Testis (tissue), 3 donors: Measurements from ENCODE around the gene RSPH3. TPM values are rescaled to one million over a fixed set of nuclear protein-coding genes. Genes with fewer than 3 reads are reported as not detected.
"Not testable (repeated sequence)": the region's sequence is repeated elsewhere in the genome, so short reads cannot be mapped to it uniquely, and the experiment has no call there.

Experiments used
- DNase-seq: peaks from one replicate; pipeline ENCODE4 v3.0.0-alpha.2; 2019
- H3K27ac ChIP-seq, 2 donors: fragments of 200-600 bp; sonication (generic); one replicate each; pipeline ENCODE4 v1.5.1; 2019
- H3K27me3 ChIP-seq: fragments of 200-600 bp; sonication (generic); one replicate; pipeline ENCODE4 v1.5.1; 2019
- H3K36me3 ChIP-seq: fragments of 200-600 bp; sonication (generic); one replicate; pipeline ENCODE4 v1.5.1; 2017; ENCODE audit warnings: low read depth; ENCODE audit errors: missing control alignments
- H3K4me1 ChIP-seq: fragments of 200-600 bp; sonication (generic); one replicate; pipeline ENCODE4 v1.5.1; 2019
- H3K4me3 ChIP-seq, 2 donors: fragments of 200-600 bp; sonication (generic); one replicate each; pipeline ENCODE4 v1.5.1; 2017 to 2019
- H3K9me3 ChIP-seq: fragments of 200-600 bp; sonication (generic); one replicate; pipeline ENCODE4 v1.5.1; 2017
- POLR2A ChIP-seq: fragments of 450-650 bp; IDR thresholded peaks from one replicate; pipeline ENCODE4 v1.6.1; 2017; ENCODE audit warnings: antibody characterized with exemption, mild to moderate bottlenecking, moderate library complexity
- WGBS, 2 donors: methylation state at CpG; one replicate each; pipeline ENCODE4 v1.1.5; 2018; 5-methylcytosine and 5-hydroxymethylcytosine counted together
- intact Hi-C: fragments of 100-400 bp; cut with DNase I; formaldehyde crosslinking; loops from one replicate; pipeline ENCODE4 v1.15.1; 2023; ENCODE audit warnings: low total_unique reads
- polyA plus RNA-seq: library from polyadenylated mRNA; stranded (reverse); fragments of 350-450 nt; fragmentation: Illumina TruSeq; extraction: RNeasy Lipid Tissue Mini Kit (QIAGEN cat#74804); gene quantifications from one replicate; pipeline ENCODE4 v1.2.3, GENCODE V29; 2014; ENCODE audit warnings: low read depth, low replicate concordance; ENCODE audit not compliant: insufficient read depth
- total RNA-seq, 2 donors: library from RNA; depleted of rRNA; stranded (reverse); fragments of >200 nt; gene quantifications; one replicate each; pipeline ENCODE4 v1.2.3, GENCODE V29; 2016
- TF ChIP-seq, protein P1 (sequence below), 3 experiments: fragments of 450-650 bp in 2 of 3; fragments of 200-600 bp in 1 of 3; sonication (generic) in 1 of 3; IDR thresholded peaks; one replicate each; pipeline ENCODE4 v1.5.1; 2016 to 2019; ENCODE audit warnings: antibody characterized with exemption in 3 of 3, mild to moderate bottlenecking in 2 of 3, moderate library complexity in 1 of 3

Gene RSPH3
- total and polyA plus RNA-seq, 3 donors from 2014 or later, result 15.7 to 41.9 (median 23.6) TPM

DNA sequence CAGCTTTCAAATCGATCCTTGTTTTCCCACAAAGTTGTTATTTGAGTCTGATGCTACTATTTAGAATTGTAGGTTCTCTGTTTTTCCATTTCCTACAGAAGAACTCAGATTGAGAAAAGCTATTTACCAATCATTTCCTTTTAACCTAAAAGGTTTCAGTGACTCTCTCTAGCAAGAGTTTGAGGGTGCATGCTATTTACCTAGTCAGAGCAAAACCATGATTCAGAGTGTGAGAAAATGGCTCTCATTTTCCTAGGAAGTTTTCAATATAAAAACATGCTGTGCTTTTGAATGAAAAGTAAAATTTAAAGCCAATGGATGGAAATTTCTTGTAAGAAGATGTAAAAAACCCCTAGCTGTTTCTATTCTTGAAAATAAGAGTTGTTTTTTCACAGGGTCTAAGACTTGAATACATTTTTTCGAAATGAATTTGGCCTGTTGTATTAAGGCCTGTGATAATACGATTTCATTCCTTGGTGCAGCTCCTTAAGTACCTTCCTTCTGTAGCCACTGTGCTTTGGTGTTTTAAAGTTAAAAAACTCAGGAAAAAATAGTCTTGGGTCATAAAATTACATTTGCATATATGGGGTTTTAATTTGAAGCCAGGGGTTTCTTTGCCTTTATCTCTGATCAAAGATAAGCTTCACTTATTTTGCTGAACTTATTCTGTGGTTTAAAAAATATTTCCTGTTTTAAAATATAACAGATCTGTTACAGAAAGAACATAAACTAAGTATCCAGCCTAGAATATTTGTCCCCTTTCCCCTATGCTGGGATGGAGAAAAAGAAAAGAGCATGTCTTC is 18.0 kb upstream of the RSPH3 start:
- Histone ChIP-seq H3K27me3 (no peaks in the 10 kb centered on the region), H3K4me3 (no peak overlapping the region), H3K36me3 (no peaks in the 10 kb centered on the region), H3K9me3 (no peaks in the 10 kb centered on the region), H3K27ac (no peak overlapping the region), H3K4me1 (no peaks in the 10 kb centered on the region)
- intact Hi-C loops, result no loop called here
- DNase-seq, result no peak
- TF ChIP-seq, protein P1, sequence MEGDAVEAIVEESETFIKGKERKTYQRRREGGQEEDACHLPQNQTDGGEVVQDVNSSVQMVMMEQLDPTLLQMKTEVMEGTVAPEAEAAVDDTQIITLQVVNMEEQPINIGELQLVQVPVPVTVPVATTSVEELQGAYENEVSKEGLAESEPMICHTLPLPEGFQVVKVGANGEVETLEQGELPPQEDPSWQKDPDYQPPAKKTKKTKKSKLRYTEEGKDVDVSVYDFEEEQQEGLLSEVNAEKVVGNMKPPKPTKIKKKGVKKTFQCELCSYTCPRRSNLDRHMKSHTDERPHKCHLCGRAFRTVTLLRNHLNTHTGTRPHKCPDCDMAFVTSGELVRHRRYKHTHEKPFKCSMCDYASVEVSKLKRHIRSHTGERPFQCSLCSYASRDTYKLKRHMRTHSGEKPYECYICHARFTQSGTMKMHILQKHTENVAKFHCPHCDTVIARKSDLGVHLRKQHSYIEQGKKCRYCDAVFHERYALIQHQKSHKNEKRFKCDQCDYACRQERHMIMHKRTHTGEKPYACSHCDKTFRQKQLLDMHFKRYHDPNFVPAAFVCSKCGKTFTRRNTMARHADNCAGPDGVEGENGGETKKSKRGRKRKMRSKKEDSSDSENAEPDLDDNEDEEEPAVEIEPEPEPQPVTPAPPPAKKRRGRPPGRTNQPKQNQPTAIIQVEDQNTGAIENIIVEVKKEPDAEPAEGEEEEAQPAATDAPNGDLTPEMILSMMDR (IDR thresholded peaks at IDR 0.05), result no peak
- no peak for TF ChIP-seq POLR2A
- WGBS, 2 donors, result 62 to 67% methylated on average over 3 of the region's 3 CpGs

DNA sequence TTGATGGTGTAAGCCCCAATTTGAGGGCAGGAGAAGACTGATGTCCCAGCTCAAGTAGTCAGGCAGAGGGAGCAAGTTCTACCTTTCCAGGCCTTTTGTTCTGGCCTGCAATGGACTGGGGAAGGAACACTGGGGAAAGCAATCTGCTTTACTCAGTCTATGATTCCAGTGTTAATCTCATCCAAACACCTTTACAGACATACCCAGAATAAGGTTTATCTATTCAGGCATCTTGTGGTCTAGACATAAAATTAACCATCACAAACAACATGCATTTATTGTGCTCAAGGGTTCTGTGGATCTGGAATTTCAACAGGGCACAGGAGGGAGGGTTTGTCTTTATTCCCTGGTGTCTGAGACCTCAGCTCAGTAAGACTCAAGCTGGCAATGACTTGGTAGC is 14.4 kb upstream of the RSPH3 start:
- Histone ChIP-seq H3K36me3 (no peaks in the 10 kb centered on the region), H3K4me1 (no peaks in the 10 kb centered on the region), H3K27me3 (no peaks in the 10 kb centered on the region), H3K27ac (no peak overlapping the region), H3K4me3 (no peak overlapping the region), H3K9me3 (no peaks in the 10 kb centered on the region)
- no peak for DNase-seq
- intact Hi-C loops, result no loop called here
- no peak for TF ChIP-seq POLR2A
- TF ChIP-seq, protein P1 (IDR thresholded peaks at IDR 0.05), result no peak

DNA sequence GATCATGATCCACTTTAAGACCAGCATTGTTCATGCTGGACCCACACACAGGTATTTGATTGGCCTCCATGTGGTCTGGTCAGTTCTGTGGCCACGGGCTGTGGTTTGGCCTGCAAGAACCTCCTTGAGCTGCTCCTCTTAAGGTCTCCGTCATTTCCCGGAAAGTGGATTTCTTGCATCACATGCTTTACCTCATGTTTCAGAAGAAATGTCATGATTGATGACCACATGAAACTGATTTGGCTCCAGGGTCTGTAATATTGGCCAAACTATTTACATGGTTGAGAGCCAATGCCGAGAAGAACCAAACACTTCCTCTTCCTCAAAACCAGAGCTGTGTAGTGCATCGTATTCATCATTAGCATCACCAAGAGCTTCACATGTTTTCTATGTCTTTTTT is 13.2 kb upstream of the RSPH3 start:
- no peaks in the 10 kb centered on the region for H3K9me3 ChIP-seq
- H3K27me3 ChIP-seq, result no peaks in the 10 kb centered on the region
- no peaks in the 10 kb centered on the region for H3K36me3 ChIP-seq
- WGBS, 2 donors, result 89 to 94% methylated on average over 5 of the region's 5 CpGs
- DNase-seq, result no peak
- H3K4me3 ChIP-seq, result no peak overlapping the region
- TF ChIP-seq, protein P1 (IDR thresholded peaks at IDR 0.05), result no peak
- no peak for TF ChIP-seq POLR2A
- H3K4me1 ChIP-seq, result no peaks in the 10 kb centered on the region
- intact Hi-C loops, result no loop called here
- no peak overlapping the region for H3K27ac ChIP-seq

DNA sequence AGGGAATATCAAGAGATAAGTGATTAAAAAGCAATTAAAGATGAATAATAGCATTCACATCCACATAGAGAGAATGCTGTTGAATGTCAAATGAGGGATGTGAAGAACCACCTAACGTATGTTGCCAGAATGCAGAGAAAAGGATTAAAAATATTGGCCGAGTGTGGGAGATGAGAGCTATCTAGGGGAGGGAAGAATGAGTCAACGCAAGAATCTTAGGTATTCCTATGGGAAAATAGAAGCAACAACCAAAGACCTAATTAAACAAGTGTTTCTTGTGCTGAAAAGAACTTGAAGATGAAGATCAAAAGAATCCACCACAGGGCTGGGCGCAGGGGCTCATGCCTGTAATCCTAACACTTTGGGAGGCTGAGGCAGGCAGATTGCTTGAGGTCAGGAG is 12.2 kb upstream of the RSPH3 start:
- intact Hi-C loops, result no loop called here
- no peaks in the 10 kb centered on the region for H3K9me3 ChIP-seq
- 78 to 84% methylated on average over 4 of the region's 4 CpGs for WGBS, 2 donors
- H3K36me3 ChIP-seq, result no peaks in the 10 kb centered on the region
- no peaks in the 10 kb centered on the region for H3K4me1 ChIP-seq
- DNase-seq, result no peak
- H3K27me3 ChIP-seq, result no peaks in the 10 kb centered on the region
- TF ChIP-seq, protein P1 (IDR thresholded peaks at IDR 0.05), result no peak
- TF ChIP-seq POLR2A, result no peak
- H3K4me3 ChIP-seq, result no peak overlapping the region
- H3K27ac ChIP-seq, result no peak overlapping the region

DNA sequence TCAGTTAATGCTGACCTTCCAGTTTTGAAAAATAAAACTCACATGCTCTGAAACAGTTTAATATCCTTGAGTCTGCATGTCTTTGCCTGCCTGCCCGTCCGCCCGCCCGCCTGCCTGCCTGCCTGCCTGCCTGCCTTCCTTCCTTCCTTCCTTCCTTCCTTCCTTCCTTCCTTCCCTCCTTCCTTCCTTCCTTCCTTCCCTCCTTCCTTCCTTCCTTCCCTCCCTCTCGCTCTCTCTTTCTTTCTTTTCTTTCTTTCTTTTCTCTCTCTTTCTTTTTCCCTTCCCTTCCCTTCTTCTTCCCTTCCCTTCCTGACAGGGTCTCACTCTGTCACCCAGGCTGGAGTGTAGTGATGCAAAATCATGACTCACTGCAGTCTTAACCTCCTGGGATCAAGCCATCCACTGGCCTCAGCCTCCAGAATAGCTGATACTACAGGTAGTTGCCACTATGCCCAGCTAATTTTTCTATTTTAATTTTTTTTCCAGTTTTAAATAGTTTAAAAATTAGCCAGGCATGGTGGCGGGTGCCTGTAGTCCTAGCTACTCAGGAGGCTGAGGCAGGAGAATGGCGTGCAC is 10.1 kb upstream of the RSPH3 start:
- H3K36me3 ChIP-seq, DNase-seq, H3K4me1 ChIP-seq, H3K4me3 ChIP-seq, intact Hi-C loops, H3K9me3 ChIP-seq, H3K27me3 ChIP-seq, H3K27ac ChIP-seq: not testable (repeated sequence)
- 79 to 81% methylated on average over 7 of the region's 7 CpGs for WGBS, 2 donors
